Osteoblast (primary cell): ENCODE measurements around the gene RUVBL1. TPM values are rescaled to one million over a fixed set of nuclear protein-coding genes. Genes with fewer than 3 reads are reported as not detected.

Experiments
- DNase-seq: peaks from one replicate; pipeline ENCODE4 v3.0.0; 2011; ENCODE audit warnings: low spot score, mixed read lengths; ENCODE audit not compliant: insufficient read length; ENCODE audit errors: missing footprints
- H2AFZ ChIP-seq: 2 replicates; pipeline ENCODE4 v1.6.0; 2011; ENCODE audit warnings: mild to moderate bottlenecking, low read length
- H3K27ac ChIP-seq: 2 replicates; pipeline ENCODE4 v1.5.1; 2011; ENCODE audit warnings: mild to moderate bottlenecking, low read depth, low read length, moderate library complexity
- H3K27me3 ChIP-seq: 2 replicates; pipeline ENCODE4 v1.6.0; 2012; ENCODE audit warnings: mild to moderate bottlenecking, control low read depth, inconsistent platforms, low read length, moderate library complexity; ENCODE audit not compliant: insufficient read depth
- H3K36me3 ChIP-seq: 2 replicates; pipeline ENCODE4 v1.5.1; 2011; ENCODE audit warnings: mild to moderate bottlenecking, low read length, control low read depth, moderate library complexity; ENCODE audit not compliant: insufficient read depth
- H3K4me1 ChIP-seq: 2 replicates; pipeline ENCODE4 v1.5.1; 2011; ENCODE audit warnings: mild to moderate bottlenecking, low read length, control low read depth, moderate library complexity; ENCODE audit not compliant: insufficient read depth
- H3K4me2 ChIP-seq: 2 replicates; pipeline ENCODE4 v1.6.0; 2011; ENCODE audit warnings: mild to moderate bottlenecking, low read length; ENCODE audit not compliant: insufficient read depth
- H3K4me3 ChIP-seq: fragments of 200-600 bp; sonication (generic); 3 replicates; pipeline ENCODE4 v1.5.1; 2012; ENCODE audit warnings: mild to moderate bottlenecking, low read length, inconsistent platforms; ENCODE audit not compliant: insufficient read depth
- H3K79me2 ChIP-seq: 2 replicates; pipeline ENCODE4 v1.6.0; 2012; ENCODE audit warnings: mild to moderate bottlenecking, low read length, control low read depth, inconsistent platforms; ENCODE audit not compliant: insufficient read depth
- H3K9me3 ChIP-seq: 2 replicates; pipeline ENCODE4 v1.5.1; 2011; ENCODE audit warnings: low read depth, low read length, control low read depth
- H4K20me1 ChIP-seq: 2 replicates; pipeline ENCODE4 v1.6.0; 2012; ENCODE audit warnings: mild to moderate bottlenecking, low read length, control low read depth; ENCODE audit not compliant: insufficient read depth
- CTCF ChIP-seq: IDR thresholded peaks from 2 replicates; pipeline ENCODE4 v1.5.1; 2011; ENCODE audit warnings: mild to moderate bottlenecking, low read depth, low read length, moderate library complexity; ENCODE audit errors: extremely low read depth
- total RNA-seq: library from RNA; depleted of rRNA; stranded (reverse); fragments of >200 nt; gene quantifications from 2 replicates; pipeline ENCODE4 v1.2.3, GENCODE V29; 2012

RUVBL1 gene
- total RNA-seq, 1 donor: 41.6 TPM

GRCh38 chr3:128145279-128145678 is 21.7 kb upstream of the RUVBL1 start:
- Histone ChIP-seq H2AFZ (no peak overlapping the region), H3K27me3 (no peaks in the 10 kb centered on the region), H3K36me3 (no peaks in the 10 kb centered on the region), H3K9me3 (no peaks in the 10 kb centered on the region), H3K4me2 (no peak overlapping the region), H3K27ac (no peak overlapping the region), H3K79me2 (no peaks in the 10 kb centered on the region), H3K4me3 (no peak overlapping the region), H3K4me1 (no peaks in the 10 kb centered on the region), H4K20me1 (no peaks in the 10 kb centered on the region)
- no peak for TF ChIP-seq CTCF
- no peak for DNase-seq

- no peaks in the 10 kb centered on the region for H3K4me1 ChIP-seq
- no peak overlapping the region for H3K4me3 ChIP-seq
- H3K79me2 ChIP-seq: no peaks in the 10 kb centered on the region
- no peaks in the 10 kb centered on the region for H4K20me1 ChIP-seq
- H2AFZ ChIP-seq: no peak overlapping the region
- no peak for DNase-seq
- no peaks in the 10 kb centered on the region for H3K27me3 ChIP-seq
- H3K9me3 ChIP-seq: no peaks in the 10 kb centered on the region
- no peak overlapping the region for H3K27ac ChIP-seq
- H3K4me2 ChIP-seq: no peak overlapping the region
- TF ChIP-seq CTCF: no peak
- H3K36me3 ChIP-seq: no peaks in the 10 kb centered on the region
These were observed 21.0 kb upstream of the RUVBL1 start for GRCh38 chr3:128144512-128145187.

- Histone ChIP-seq H3K27ac (no peak overlapping the region), H3K4me1 (no peaks in the 10 kb centered on the region), H3K4me3 (no peak overlapping the region), H3K36me3 (no peaks in the 10 kb centered on the region), H2AFZ (no peak overlapping the region), H3K27me3 (peaks cover 3% of the 10 kb centered on the region), H3K9me3 (no peaks in the 10 kb centered on the region), H3K4me2 (no peak overlapping the region), H4K20me1 (no peaks in the 10 kb centered on the region), H3K79me2 (no peaks in the 10 kb centered on the region)
- no peak for DNase-seq
- no peak for TF ChIP-seq CTCF
These were observed 19.9 kb upstream of the RUVBL1 start for GRCh38 chr3:128143496-128143895.

- H3K4me2 ChIP-seq: no peak overlapping the region
- H3K36me3 ChIP-seq: no peaks in the 10 kb centered on the region
- no peak overlapping the region for H3K27ac ChIP-seq
- no peaks in the 10 kb centered on the region for H3K79me2 ChIP-seq
- no peak overlapping the region for H3K4me3 ChIP-seq
- H3K9me3 ChIP-seq: no peaks in the 10 kb centered on the region
- TF ChIP-seq CTCF: peak; percentile 75
- H4K20me1 ChIP-seq: no peaks in the 10 kb centered on the region
- no peaks in the 10 kb centered on the region for H3K4me1 ChIP-seq
- H3K27me3 ChIP-seq: peaks cover 25% of the 10 kb centered on the region
- DNase-seq: no peak
- no peak overlapping the region for H2AFZ ChIP-seq
These were observed 9.8 kb upstream of the RUVBL1 start for GRCh38 chr3:128133273-128133883.
